ENCODE results near the gene PLEKHS1.

The PLEKHS1 gene

DNA sequence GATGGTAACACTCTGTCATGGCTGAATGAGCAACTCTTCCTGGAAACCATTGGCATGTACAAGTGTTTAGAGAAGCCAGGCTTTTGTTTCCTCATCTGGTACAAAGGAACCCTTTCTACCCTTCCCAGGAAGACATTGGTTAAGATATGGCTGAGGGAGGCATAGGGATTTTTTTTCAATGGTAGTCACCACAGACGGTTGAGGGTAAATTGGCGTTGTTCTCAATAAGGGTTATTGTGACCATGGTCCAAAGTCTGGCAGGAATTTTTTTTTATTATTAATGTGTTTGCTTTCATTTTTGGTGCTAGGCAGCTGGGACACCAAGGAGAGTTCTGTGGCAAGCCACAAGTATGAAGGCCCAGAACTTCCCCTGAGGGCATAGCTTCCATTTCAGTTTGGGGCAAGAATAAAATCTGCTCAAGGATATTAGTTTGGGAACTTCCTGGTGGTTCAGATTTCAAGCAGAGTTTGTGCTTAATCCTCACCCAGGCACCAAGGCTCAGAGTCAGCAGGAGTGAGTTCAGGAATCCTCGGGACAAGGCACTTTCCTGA, at the start of gene PLEKHS1:
PLEKHS1 (plus strand) TSS at position 502 of the 552 bp plus-strand sequence. CDS start 3,596 bp downstream, outside the sequence.
- no peak for DNase-seq

DNA sequence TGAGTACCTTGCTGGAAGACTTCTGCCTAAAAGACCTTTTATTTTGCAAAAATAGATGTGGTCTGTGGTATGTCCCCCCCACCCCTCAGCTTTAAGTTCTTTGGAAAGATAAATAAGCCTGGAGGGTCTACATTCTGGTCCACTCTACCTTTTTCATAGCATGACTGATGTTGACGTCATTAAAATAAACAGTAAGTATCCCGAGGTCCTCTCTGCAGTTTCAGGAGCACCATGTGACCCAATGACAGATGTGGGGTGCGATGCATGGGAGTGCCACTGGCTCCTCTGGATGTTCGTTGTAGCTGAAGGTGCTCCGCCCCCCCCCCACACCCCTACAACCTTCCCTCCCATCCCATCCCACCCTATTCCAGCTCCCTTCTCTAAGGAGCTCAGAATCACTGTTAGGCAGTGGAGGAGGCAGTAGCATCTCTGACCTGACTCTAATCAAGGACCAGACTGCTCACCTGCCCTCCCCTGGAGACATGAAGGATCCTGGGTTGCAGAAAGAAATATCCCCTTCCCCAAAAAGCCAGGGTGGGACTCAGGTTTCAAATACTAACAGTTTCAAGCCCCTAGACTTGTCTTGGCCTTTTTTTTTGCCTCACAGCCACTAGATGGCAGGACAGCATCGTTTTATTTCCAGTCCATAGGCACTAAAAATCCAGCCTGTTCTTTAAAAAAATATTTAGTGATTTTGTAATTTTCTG, 46.7 kb upstream of the PLEKHS1 start:
- peak; percentile 36 for DNase-seq

DNA sequence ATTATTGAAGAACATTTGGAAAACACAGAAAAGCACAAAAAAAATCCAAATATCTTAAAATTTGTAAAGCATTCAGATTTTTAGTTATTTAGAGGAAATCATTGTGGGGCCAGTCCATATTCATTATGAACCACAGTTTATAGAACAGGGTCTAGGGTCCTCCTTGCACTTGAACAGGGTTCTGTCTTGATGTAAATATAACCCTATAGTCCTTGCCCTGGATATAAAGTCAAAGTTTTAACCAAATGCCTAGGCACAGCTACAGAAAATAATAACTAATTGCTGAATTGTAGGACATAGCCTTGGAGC, 46.2 kb upstream of the PLEKHS1 start:
- DNase-seq = no peak

DNA sequence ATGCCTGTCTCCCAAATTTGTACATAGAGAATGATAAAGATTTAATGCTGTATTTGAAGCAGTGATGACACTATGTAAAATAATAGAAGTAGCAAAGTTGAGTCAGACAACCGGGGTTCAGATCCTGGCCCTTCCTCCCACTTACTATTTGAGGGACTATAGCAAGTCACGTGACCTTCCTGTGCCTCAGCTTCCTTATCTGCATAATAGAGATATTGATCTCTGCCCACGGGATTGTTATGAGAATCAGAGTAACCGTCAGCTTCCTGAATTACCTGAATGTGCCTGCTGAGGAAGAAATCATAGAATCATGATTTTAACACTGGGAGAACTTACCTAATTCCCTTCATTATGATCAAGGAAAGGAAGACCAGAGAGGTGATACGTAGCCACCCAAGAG, 44.9 kb upstream of the PLEKHS1 start:
- no peak for DNase-seq

- no peak for DNase-seq
These were observed 42.8 kb upstream of the PLEKHS1 start for GRCh38 chr10:113708640-113709039.

- peak; percentile 52 for DNase-seq
These were observed 42.2 kb upstream of the PLEKHS1 start for GRCh38 chr10:113709221-113709838.

DNA sequence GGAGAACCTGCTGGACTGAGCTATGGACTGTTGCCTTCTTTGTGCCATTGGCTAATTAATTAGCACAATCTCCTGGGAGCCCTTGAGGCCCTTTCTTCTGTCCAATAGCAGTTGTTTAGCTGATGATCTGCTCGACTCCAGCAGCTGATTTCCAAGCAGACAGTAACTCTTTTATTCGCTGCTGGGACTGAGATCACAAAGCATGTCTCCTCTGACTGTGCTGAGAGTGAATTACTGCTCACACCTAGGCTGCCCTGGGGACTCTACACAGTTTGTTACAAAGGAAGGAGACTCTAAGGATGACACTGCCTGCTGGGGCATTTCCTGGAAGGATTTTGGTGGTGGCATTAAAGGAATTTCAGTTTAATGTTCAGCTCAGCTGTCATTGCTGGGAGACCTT, 40.3 kb upstream of the PLEKHS1 start:
- no peak for DNase-seq

DNA sequence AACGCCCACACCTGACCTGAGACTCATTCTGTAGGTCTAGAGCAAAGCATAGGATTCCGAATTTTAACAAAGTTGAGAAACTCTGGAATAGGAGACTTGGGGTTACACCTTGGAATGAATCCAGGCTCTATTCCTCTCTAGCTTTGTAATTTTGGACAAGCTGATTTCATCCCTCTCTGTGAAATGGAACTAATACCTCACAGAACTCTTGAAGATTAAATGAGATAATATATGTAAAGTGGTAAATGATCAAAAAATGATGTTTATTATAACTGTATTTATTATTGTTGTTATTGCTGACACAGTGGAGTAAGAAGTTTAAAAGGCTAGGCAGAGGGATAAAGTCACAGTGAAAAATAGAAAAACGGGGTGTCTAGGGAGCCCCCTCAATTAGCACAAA, 39.5 kb upstream of the PLEKHS1 start:
- DNase-seq = no peak

GRCh38 chr10:113712755-113713639, 38.5 kb upstream of the PLEKHS1 start:
- DNase-seq = no peak

DNA sequence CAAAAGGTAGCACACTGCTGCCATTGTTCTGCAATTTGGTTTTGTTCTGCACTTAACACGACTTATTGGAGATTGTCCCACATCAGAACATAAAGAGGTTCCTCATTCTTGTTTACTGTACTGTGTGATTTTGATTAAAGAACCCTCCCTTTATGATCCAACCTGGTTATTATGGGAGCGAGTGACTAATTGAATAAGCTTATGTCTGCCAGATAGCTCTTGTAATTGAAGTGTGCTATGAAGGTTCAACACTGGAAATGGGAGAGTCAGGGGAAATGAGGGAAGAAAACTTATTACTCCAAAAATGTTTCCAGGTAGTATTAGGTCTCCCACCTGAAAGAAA, 37.9 kb upstream of the PLEKHS1 start:
- DNase-seq = no peak

- DNase-seq = no peak
These were observed 35.2 kb upstream of the PLEKHS1 start for GRCh38 chr10:113716109-113716910.

DNA sequence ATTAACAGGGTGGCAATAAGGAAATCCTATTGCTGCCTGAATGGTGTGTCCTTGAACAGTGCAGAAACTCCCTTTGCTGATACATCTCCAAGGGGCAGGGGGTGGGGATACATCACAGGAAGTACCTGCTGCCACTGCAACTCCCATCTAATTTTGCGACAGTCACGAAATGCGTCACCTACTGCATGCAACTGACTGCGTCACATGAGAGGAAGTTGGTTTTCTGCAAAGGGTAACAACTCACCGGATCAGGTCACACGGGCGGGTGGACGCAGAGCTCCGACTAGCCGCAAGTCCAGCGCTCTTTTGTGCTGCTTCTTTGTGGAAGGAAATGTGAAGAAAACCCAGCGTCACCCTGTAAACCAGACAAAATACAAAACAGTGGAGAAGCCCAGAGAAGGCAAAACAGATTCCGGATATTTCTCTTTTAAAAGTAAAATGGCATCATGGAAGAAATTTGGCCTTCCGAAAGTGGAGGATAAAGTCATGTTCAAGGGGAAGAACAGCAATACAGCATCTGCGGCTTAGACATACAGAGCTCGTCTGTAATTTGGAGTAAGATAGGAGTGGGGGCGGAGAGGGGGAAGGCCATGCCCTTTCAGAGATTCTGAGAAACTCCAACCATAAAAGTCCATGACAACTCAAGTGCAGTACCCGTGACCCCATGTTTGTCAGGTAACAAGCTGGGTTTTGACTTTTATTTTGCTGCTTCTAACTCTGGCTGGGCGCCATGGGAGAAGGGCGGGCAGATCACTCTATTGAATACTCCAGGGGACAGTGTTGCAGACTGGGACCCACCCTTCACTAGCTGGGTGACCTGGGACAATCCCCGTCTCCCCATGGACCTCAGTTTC, 32.3 kb upstream of the PLEKHS1 start:
- DNase-seq = no peak

DNA sequence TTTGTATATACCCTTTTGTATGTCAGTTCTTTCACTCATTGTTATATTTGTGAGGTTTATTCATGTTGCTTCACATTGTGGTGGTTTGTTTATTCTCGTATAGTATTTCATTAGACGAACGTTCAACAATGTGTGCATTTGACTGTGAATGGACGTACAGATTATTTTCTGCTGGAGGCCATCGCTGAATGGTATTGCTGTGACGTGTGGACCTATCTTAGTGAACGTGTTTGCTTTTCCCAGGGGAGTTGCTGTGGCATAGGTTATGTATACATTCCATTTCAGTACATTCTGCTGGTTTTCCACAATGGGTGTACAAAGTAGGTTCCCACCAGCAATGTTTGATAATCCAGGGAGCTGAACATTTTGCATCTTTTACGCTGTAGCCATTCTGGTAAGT, 31.1 kb upstream of the PLEKHS1 start:
- no peak for DNase-seq

GRCh38 chr10:113732160-113732881, 19.2 kb upstream of the PLEKHS1 start:
- no peak for DNase-seq

DNA sequence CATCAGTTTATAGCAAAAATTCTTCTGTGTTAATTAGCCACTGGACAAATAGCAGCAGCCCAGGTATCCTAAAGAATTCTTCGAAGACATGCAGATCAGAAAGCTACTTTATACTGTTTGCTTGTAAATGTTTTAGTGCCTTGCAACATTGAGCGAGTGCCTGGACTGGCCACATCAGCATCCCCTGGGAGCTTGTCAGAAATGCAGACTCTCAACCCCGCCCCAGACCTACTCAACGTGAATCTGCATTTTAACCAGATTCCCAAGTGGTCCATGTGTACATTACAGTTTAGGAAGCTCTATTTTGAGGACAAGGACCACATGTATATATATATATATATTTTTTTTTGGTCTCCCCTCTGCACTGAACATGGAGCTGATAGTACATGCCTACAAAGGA, 18.5 kb upstream of the PLEKHS1 start:
- DNase-seq = no peak

DNA sequence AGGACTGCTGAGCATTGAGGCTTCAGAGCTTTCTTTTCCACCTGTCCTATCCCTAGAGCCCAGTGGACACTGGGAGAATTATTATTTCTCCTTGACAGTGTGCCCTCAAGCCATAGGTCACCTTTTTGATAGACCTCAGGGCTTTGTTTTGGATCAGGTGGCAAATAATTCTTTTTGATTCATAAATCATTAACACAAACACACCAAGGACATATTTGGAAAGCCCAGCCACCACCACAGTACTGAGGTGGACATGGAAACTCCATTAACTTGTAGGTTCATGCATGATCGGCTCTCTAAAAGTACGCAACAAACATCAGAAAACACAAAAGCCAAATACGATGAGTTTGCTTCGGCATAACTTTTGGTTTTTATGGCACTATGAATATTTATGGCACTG, 17.8 kb upstream of the PLEKHS1 start:
- no peak for DNase-seq

DNA sequence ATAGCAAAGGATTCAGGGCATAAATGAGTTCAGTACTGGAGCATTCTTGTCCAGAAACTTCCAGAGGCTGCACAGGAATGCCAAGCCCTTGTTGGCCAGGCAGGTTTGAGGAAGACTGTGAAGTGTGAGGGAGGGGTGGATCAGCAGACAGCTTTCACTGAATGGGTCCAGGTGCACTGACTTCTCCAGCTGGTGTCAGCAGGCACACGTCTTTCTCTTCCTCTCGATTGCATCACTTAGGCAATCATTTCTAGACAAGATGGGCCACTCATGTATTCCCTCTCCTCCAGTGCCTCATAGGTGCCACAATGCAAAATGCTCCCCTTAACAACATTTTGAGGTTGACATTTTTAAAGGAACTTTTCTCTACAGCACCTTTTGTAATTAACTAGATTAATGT, 15.6 kb upstream of the PLEKHS1 start:
- DNase-seq = peak; percentile 69

DNA sequence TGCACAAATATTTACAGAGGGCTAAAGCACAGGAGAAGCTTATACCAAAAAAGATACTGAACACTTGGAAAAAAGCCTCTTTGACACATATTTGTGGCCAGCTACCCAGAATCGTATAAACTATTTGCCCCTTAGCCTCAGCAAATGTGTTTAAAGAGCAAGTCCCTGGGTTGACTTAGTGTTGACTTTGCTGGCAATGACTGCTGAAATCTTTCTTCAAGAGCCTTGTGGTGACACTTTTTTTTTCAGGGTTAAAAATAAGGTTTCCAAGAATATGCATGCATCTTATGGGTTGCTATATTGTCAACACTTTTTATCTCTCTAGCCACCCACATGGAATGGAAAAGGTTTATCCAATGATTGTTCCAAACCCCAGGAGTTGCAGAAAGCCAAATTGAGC, 14.9 kb upstream of the PLEKHS1 start:
- no peak for DNase-seq

GRCh38 chr10:113739031-113739430, 12.5 kb upstream of the PLEKHS1 start:
- no peak for DNase-seq

- no peak for DNase-seq
These were observed 11.9 kb upstream of the PLEKHS1 start for GRCh38 chr10:113739577-113739976.

- no peak for DNase-seq
These were observed 10.6 kb upstream of the PLEKHS1 start for GRCh38 chr10:113740850-113741249.
